D721Med (cell line): ENCODE measurements around the gene KYAT1.
A peak's percentile ranks its signal among the peaks of the same experiment; 100 is the strongest.

ENCODE experiments used
- DNase-seq: peaks from one replicate; pipeline ENCODE4 v3.0.0; 2011; ENCODE audit warnings: low spot score; ENCODE audit not compliant: insufficient read length
- FAIRE-seq: peaks from 2 replicates; lab custom pipeline; 2011; peaks lifted over from hg19 to GRCh38; lab: Jason Lieb, UNC
- CTCF ChIP-seq: IDR thresholded peaks from 2 replicates; pipeline ENCODE4 v1.5.1; 2012; ENCODE audit warnings: mild to moderate bottlenecking, control low read depth; ENCODE audit not compliant: insufficient read depth; ENCODE audit errors: missing control alignments

Gene KYAT1

GRCh38 chr9:128913995-128914772 is 32.4 kb upstream of the KYAT1 start:
- no peak for TF ChIP-seq CTCF
- DNase-seq (peak; percentile 3), FAIRE-seq (no peak)

DNA sequence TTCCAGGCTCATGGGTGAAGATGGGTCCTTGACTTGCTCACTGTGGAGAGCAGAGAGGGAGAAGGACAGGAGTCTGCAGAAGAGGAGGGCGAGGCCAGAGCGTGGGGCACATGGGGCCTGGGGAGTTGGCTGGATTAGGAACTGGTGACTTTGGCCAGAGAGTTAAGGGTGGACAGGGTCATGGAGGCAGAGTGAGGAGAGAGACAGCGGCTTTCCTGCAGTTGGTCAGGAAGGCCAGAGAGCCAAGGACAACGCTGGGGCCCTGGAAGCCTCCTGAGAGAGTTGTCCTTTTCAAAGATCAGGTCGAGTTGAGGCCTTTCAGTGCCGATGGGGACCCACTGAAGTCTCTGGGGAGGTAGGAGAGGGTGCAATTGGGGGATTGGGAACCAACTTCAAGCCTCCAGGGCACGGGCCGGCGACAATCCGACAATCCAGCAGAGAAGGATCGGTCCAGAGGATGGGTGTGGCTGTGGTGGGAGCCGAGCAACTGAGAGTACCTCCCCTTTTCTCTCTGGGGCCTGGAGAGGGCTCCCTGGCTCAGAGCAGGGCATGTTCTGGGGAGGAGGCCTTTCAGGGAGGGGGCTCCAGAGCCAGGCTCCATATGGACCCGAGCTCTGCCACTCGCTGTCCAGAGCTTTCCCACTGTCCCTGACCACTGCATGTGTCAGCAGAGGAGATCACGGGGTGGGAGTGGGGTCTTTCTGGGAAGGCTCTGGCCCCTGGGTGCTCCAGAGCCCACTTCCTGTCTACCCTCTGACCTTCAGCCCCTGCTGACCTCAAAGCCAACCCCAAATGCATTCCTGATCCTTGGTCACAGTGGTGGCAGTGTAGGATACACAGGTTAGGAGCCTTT is 31.5 kb upstream of the KYAT1 start:
- FAIRE-seq = no peak
- no peak for DNase-seq
- TF ChIP-seq CTCF = no peak

DNA sequence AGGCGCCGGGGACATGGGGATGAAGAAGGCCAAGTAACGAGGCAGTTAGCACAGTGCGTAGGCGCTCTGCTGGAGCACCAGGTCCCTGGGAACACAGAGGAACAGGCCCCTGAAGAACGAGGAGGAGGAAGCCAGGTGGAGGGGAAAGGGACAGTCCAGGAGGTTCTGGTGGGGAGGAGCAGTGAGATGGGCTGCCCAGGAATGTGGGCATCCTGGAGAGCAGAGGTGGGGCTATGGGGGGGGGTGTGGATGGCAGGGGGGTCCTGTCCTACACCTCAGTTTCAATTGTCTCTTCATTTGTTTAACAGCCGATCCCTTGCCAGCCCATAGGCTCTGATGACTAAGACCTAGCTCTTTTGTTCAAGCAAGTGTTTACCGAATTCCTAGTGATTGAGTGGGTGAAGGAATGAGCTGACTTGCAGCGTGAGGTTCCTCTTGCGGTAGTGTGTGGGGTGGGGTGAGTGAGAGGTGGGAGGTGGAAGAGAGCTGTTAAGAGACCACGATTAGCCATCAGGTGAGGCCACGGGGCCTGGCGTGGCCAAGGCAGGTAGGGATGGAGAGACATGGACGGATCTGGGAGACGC is 30.6 kb upstream of the KYAT1 start:
- TF ChIP-seq CTCF = no peak
- DNase-seq (no peak), FAIRE-seq (no peak)

GRCh38 chr9:128911529-128912035 is 29.8 kb upstream of the KYAT1 start:
- no peak for TF ChIP-seq CTCF
- DNase-seq = no peak
- FAIRE-seq = no peak

DNA sequence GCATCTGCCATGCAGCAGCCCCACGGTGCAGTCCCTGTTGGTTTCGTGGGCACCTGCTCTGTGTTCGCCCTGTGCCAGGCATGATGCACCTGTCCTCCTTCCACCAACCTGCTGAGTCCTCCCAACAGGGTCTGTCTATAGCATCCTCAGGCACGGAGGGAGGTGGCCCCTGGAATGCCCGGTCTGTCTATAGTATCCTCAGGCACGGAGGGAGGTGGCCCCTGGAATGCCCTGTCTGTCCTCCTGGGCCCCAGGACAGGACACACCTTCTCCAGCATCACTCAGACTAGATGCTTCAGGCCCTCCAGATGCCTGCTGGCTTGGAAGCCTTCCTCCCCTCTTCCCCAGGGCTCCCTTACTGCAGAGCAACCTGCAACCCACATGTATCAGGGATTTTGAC is 29.2 kb upstream of the KYAT1 start:
- DNase-seq (peak; percentile 7), FAIRE-seq (no peak)
- TF ChIP-seq CTCF = no peak

- TF ChIP-seq CTCF = no peak
- FAIRE-seq = no peak
- DNase-seq = peak; percentile 9
Measured at GRCh38 chr9:128909859-128910258, 28.1 kb upstream of the KYAT1 start.
